A673 (cell line): ENCODE measurements around the gene TTYH1. TPM values are rescaled to one million over a fixed set of nuclear protein-coding genes. Genes with fewer than 3 reads are reported as not detected.
"Not testable (repeated sequence)": the region's sequence is repeated elsewhere in the genome, so short reads cannot be mapped to it uniquely, and the experiment has no call there.

ENCODE experiments used
- Bru-seq: library from RNA; stranded (reverse); fragments of 400-500 nt; gene quantifications from one replicate; lab custom pipeline; 2021; lab: Mats Ljungman, UMichigan
- BruChase-seq, 2 experiments: library from RNA; stranded (reverse); fragments of 400-500 nt; gene quantifications; one replicate each; lab custom pipeline; 2021; lab: Mats Ljungman, UMichigan
- BruUV-seq: library from RNA; stranded (reverse); fragments of 400-500 nt; replicated peaks from 2 replicates; lab custom pipeline; 2021; lab: Mats Ljungman, UMichigan
- CTCF ChIA-PET: fragments of 300-600 bp; sonication (Branson Sonifier 250); formaldehyde crosslinking; loops from one replicate; lab custom pipeline; 2022; ENCODE audit warnings: antibody characterized with exemption; lab: Charles Lee
- POLR2A ChIA-PET: fragments of 300-600 bp; sonication (Branson Sonifier 250); formaldehyde crosslinking; loops from one replicate; lab custom pipeline; 2022; ENCODE audit warnings: antibody characterized with exemption; ENCODE audit not compliant: low non-redundant PET; lab: Charles Lee
- DNase-seq: peaks from one replicate; pipeline ENCODE4 v3.0.0-alpha.2; 2015; ENCODE audit warnings: low spot score
- H3K27ac ChIP-seq: fragments of 200-600 bp; sonication (generic); 2 replicates; pipeline ENCODE4 v1.5.1; 2016; ENCODE audit warnings: mixed run types, low read depth, mild to moderate bottlenecking, mixed read lengths, antibody characterized with exemption, low read length; ENCODE audit not compliant: poor library complexity, severe bottlenecking
- H3K27me3 ChIP-seq: fragments of 200-600 bp; sonication (generic); replicated peaks from 2 replicates; pipeline ENCODE4 v1.6.1; 2017; ENCODE audit warnings: mixed run types, low read depth, mild to moderate bottlenecking, mixed read lengths, antibody characterized with exemption, low read length; ENCODE audit not compliant: insufficient read depth, poor library complexity
- H3K36me3 ChIP-seq: fragments of 200-600 bp; sonication (generic); 2 replicates; pipeline ENCODE4 v1.6.1; 2016; ENCODE audit warnings: mixed run types, mild to moderate bottlenecking, mixed read lengths, antibody characterized with exemption, low read length; ENCODE audit not compliant: insufficient read depth, poor library complexity, severe bottlenecking
- H3K4me1 ChIP-seq: fragments of 200-600 bp; sonication (generic); 2 replicates; pipeline ENCODE4 v1.6.1; 2017; ENCODE audit warnings: mixed run types, mild to moderate bottlenecking, mixed read lengths, antibody characterized with exemption, low read length; ENCODE audit not compliant: insufficient read depth, poor library complexity, severe bottlenecking
- H3K4me3 ChIP-seq: fragments of 200-600 bp; sonication (generic); 2 replicates; pipeline ENCODE4 v1.5.1; 2016; ENCODE audit warnings: low read depth, mixed run types, mild to moderate bottlenecking, mixed read lengths, low read length; ENCODE audit not compliant: poor library complexity, severe bottlenecking
- H3K9me3 ChIP-seq: fragments of 200-600 bp; sonication (generic); 2 replicates; pipeline ENCODE4 v1.6.1; 2016; ENCODE audit warnings: mixed run types, low read depth, mild to moderate bottlenecking, mixed read lengths, antibody characterized with exemption, low read length; ENCODE audit not compliant: poor library complexity, severe bottlenecking
- CTCF ChIP-seq: fragments of 300-800, 200-600 bp; sonication (generic); conservative IDR thresholded peaks from 2 replicates; pipeline ENCODE4 v1.5.1; 2017; ENCODE audit warnings: low read depth, mild to moderate bottlenecking, antibody characterized with exemption, low read length, moderate library complexity, mixed read lengths
- EZH2 ChIP-seq: fragments of 200-600 bp; sonication (generic); IDR thresholded peaks from 2 replicates; pipeline ENCODE4 v1.6.1; 2017; ENCODE audit warnings: borderline replicate concordance, low read depth, mild to moderate bottlenecking, mixed read lengths, antibody characterized with exemption, low read length; ENCODE audit not compliant: poor library complexity, severe bottlenecking
- intact Hi-C: fragments of 100-400 bp; cut with micrococcal nuclease; formaldehyde crosslinking; loops from one replicate; pipeline ENCODE4 v1.10.0; 2022; ENCODE audit not compliant: unreplicated experiment
- long read RNA-seq: library from polyadenylated mRNA; stranded (forward); transcript quantifications from one replicate; pipeline ENCODE4 v2.0.0, GENCODE V29; 2022
- total RNA-seq: library from RNA; stranded (reverse); gene quantifications from 2 replicates; pipeline ENCODE4 v1.2.3, GENCODE V29; 2021

TTYH1 gene
- 3.0 and 3.2 TPM in 2 replicates for total RNA-seq
- percentile 18 among the genes with signal in this experiment for Bru-seq, nascent RNA
- percentile 23 among the genes with signal in this experiment for BruChase-seq, experiment 1, labeled RNA remaining after a 2-hour chase
- BruChase-seq, experiment 2, labeled RNA remaining after a 6-hour chase: percentile 18 among the genes with signal in this experiment
- long read RNA-seq, partial matches to known transcripts: 0 of 7 reads
- long read RNA-seq, other reads (novel, unspliced or antisense): 2 of 7 reads

GRCh38 chr19:54415208-54415900 is at the start of gene TTYH1:
Gene TTYH1 (plus strand): TSS chr19:54415464. CDS start chr19:54415553, 89 bp downstream.
- CTCF ChIA-PET: interaction anchor here (0.6 to 0.8 kb wide), 2 partner anchors 9 to 622 kb away, joined by 3 to 8 read pairs; no protein-coding TSS in a partner anchor
- no peak for DNase-seq
- POLR2A ChIA-PET: no interaction called here
- peak within 1 kb of the TSS; percentile 48 for H3K4me3 ChIP-seq
- H3K36me3 ChIP-seq: no peaks in the 10 kb centered on the region
- peaks cover 4% of the 10 kb centered on the region for H3K4me1 ChIP-seq
- intact Hi-C loops: no loop called here
- H3K27me3 ChIP-seq: peaks cover 17% of the 10 kb centered on the region
- no peaks in the 10 kb centered on the region for H3K9me3 ChIP-seq
- no peak within 1 kb of the TSS for H3K27ac ChIP-seq
- BruUV-seq: no TSS peak
- TF ChIP-seq EZH2: no peak
- peak; percentile 37 for TF ChIP-seq CTCF

GRCh38 chr19:54365798-54366197 is 49.5 kb upstream of the TTYH1 start:
- POLR2A ChIA-PET, intact Hi-C loops, H3K27ac ChIP-seq, DNase-seq, BruUV-seq, H3K4me1 ChIP-seq, CTCF ChIA-PET, H3K27me3 ChIP-seq, H3K4me3 ChIP-seq, H3K9me3 ChIP-seq, H3K36me3 ChIP-seq: not testable (repeated sequence)

GRCh38 chr19:54366811-54367210 is 48.5 kb upstream of the TTYH1 start:
- BruUV-seq: no TSS peak
- intact Hi-C loops: no loop called here
- Histone ChIP-seq H3K9me3 (no peaks in the 10 kb centered on the region), H3K4me1 (no peaks in the 10 kb centered on the region), H3K27ac (no peak overlapping the region), H3K36me3 (no peaks in the 10 kb centered on the region), H3K4me3 (no peak overlapping the region), H3K27me3 (no peaks in the 10 kb centered on the region)
- CTCF ChIA-PET: no interaction called here
- no peak for DNase-seq
- POLR2A ChIA-PET: no interaction called here
- TF ChIP-seq EZH2 (no peak), CTCF (no peak)
